ENCODE data around the gene FBXO42. TPM values are rescaled to one million over a fixed set of nuclear protein-coding genes. Genes with fewer than 3 reads are reported as not detected.

FBXO42 gene
- total and polyA plus RNA-seq, 2 of the 8 experiments (the other 6 are each of a cell fraction or from before 2014, with no cell fraction given) = 15.1 to 17.0 TPM

GRCh38 chr1:16386454-16387113 lies 34.3 kb upstream of the FBXO42 start (continued):
- no peak for TF ChIP-seq HDAC2 (IDR thresholded peaks at IDR 0.05; ENCODE audit: borderline replicate concordance in 1 of 2, low read depth in 2 of 2, low read length in 2 of 2)
